NT2/D1 (cell line): ENCODE data around the gene DPP6.

Experiments used
- DNase-seq: peaks from one replicate; pipeline ENCODE4 v3.0.0-alpha.2; 2011; ENCODE audit warnings: low read depth, low spot score
- H3K27me3 ChIP-seq: 2 replicates; pipeline ENCODE4 v1.6.0; 2011; ENCODE audit warnings: mild to moderate bottlenecking; ENCODE audit not compliant: insufficient read length, insufficient read depth
- H3K36me3 ChIP-seq: 2 replicates; pipeline ENCODE4 v1.6.1; 2011; ENCODE audit warnings: mild to moderate bottlenecking, low read length, mixed read lengths; ENCODE audit not compliant: insufficient read depth, insufficient read length
- H3K4me1 ChIP-seq: 2 replicates; pipeline ENCODE4 v1.5.1; 2011; ENCODE audit not compliant: insufficient read depth, insufficient read length
- H3K4me3 ChIP-seq: 2 replicates; pipeline ENCODE4 v1.5.1; 2011; ENCODE audit warnings: low read depth; ENCODE audit not compliant: insufficient read length
- H3K9ac ChIP-seq: 2 replicates; pipeline ENCODE4 v1.6.0; 2011; ENCODE audit warnings: low read depth; ENCODE audit not compliant: insufficient read length
- H3K9me3 ChIP-seq: 2 replicates; pipeline ENCODE4 v1.5.1; 2011; ENCODE audit warnings: mild to moderate bottlenecking, low read length; ENCODE audit not compliant: insufficient read depth
- SUZ12 ChIP-seq: IDR thresholded peaks from 2 replicates; pipeline ENCODE4 v1.6.1; 2011; ENCODE audit not compliant: insufficient read length, insufficient read depth; ENCODE audit errors: extremely low read depth
- YY1 ChIP-seq: IDR thresholded peaks from 2 replicates; pipeline ENCODE4 v1.6.1; 2011; ENCODE audit not compliant: insufficient read length, insufficient read depth
- ZNF274 ChIP-seq: IDR thresholded peaks from 2 replicates; pipeline ENCODE4 v1.6.1; 2011; ENCODE audit warnings: mild to moderate bottlenecking, low read depth, low read length

Gene DPP6

DNA sequence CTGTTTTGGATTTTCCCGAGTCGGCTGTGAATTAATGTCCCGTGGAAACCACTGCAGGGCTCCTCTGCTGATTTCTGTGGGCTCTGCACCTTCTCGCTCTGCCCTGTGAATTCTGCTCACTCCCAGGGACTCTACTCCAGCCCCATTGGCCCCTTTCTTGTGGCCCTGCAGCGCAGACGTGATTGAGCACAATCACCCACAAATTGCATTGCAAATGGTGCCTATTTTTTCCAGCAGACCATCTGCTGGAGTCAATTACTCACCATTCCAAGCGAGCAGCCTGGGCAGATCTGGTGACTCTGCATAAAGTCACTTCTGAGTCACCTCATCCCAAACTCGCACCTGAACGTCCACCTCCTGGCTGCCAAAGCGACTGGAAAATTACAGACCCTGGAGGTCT lies 714.9 kb downstream of the DPP6 start:
- no peaks in the 10 kb centered on the region for H3K27me3 ChIP-seq
- no peak for TF ChIP-seq YY1
- TF ChIP-seq SUZ12 = no peak
- no peak for TF ChIP-seq ZNF274
- no peaks in the 10 kb centered on the region for H3K36me3 ChIP-seq
- peaks cover 3% of the 10 kb centered on the region for H3K4me1 ChIP-seq
- no peak for DNase-seq
- no peak overlapping the region for H3K9ac ChIP-seq
- H3K4me3 ChIP-seq = no peak overlapping the region
- no peaks in the 10 kb centered on the region for H3K9me3 ChIP-seq

DNA sequence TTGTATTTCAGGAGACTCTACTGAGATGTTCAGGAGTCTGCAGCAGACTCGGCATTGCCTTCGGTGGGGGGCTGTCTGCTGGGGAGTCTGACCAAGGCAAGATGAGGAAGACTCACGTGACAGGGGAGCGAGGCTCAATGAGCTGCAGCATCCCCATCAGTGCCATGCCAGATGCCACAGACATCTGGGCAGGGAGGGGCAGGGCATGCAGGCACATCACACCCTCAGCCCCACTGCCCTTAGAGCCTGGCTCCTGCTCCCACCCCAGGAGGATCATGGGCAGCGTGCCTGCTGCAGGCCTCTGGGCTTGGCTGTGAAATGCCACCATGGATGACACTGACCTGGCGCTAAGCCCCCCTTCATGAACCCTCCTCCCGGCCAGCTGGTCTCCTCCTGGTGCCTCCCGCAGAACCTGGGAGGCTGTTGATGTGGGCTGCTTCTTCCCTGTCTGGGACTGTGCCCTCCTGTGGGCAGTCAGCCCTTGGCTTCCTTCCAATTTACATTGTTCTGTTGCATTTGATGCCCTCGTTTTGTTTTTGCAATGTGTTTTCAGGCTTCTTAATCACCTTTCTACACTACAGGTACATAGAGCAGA lies 715.7 kb downstream of the DPP6 start:
- no peak for DNase-seq
- Histone ChIP-seq H3K27me3 (no peaks in the 10 kb centered on the region), H3K9me3 (no peaks in the 10 kb centered on the region), H3K9ac (no peak overlapping the region), H3K36me3 (no peaks in the 10 kb centered on the region), H3K4me3 (no peak overlapping the region), H3K4me1 (peaks cover 3% of the 10 kb centered on the region)
- TF ChIP-seq YY1 (no peak), ZNF274 (no peak), SUZ12 (no peak)

DNA sequence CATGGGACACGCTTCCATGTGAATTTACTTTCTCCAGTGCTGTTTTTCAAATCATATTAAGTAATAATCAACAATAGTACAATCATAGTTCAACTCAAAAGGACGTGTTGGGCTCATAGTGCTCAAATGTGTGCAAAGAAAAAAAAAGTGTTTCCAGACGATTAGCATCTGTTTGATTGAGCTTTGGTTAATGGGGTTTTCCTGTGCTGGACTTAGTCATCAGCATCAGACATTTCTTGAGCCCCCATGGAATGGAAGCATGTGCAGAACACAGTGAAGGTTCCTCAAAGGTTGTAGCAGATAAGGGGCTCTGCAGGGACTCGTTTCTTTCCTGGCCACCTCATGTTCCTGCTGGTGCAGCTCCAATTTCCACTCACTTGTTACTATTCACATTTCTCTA lies 716.8 kb downstream of the DPP6 start:
- no peak overlapping the region for H3K9ac ChIP-seq
- H3K36me3 ChIP-seq = no peaks in the 10 kb centered on the region
- no peaks in the 10 kb centered on the region for H3K9me3 ChIP-seq
- H3K4me3 ChIP-seq = no peak overlapping the region
- no peaks in the 10 kb centered on the region for H3K27me3 ChIP-seq
- DNase-seq = no peak
- TF ChIP-seq YY1 (no peak), SUZ12 (no peak), ZNF274 (no peak)
- H3K4me1 ChIP-seq = peaks cover 3% of the 10 kb centered on the region

DNA sequence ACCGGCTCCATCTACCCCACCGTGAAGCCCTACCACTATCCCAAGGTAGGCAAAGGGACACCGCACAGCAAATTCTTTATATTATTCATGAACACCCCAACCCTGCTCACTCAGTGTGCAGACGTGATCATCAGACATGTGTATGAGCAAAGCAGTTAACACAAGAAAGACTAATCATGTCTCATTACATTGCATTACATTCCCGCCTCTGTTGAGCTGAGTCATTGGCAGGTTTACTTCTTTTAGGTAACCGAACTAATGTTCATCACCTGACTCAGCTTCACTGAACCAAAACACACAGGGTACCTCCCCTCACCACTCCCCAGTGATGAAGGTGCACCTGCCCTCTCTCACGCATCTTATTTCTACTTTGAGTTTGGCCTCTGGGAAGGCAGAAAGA lies 717.3 kb downstream of the DPP6 start:
- H3K4me1 ChIP-seq = peaks cover 3% of the 10 kb centered on the region
- H3K9ac ChIP-seq = no peak overlapping the region
- TF ChIP-seq ZNF274 (no peak), YY1 (no peak), SUZ12 (no peak)
- no peak for DNase-seq
- no peaks in the 10 kb centered on the region for H3K9me3 ChIP-seq
- no peaks in the 10 kb centered on the region for H3K27me3 ChIP-seq
- no peak overlapping the region for H3K4me3 ChIP-seq
- H3K36me3 ChIP-seq = no peaks in the 10 kb centered on the region

GRCh38 chr7:154770361-154770760 lies 718.2 kb downstream of the DPP6 start:
- Histone ChIP-seq H3K9me3 (no peaks in the 10 kb centered on the region), H3K4me1 (peaks cover 3% of the 10 kb centered on the region), H3K4me3 (no peak overlapping the region), H3K36me3 (no peaks in the 10 kb centered on the region), H3K9ac (no peak overlapping the region), H3K27me3 (no peaks in the 10 kb centered on the region)
- no peak for DNase-seq
- TF ChIP-seq SUZ12 (no peak), YY1 (no peak), ZNF274 (no peak)

- Histone ChIP-seq H3K4me1 (peaks cover 3% of the 10 kb centered on the region), H3K9ac (no peak overlapping the region), H3K4me3 (no peak overlapping the region), H3K36me3 (no peaks in the 10 kb centered on the region), H3K9me3 (no peaks in the 10 kb centered on the region), H3K27me3 (no peaks in the 10 kb centered on the region)
- DNase-seq = no peak
- TF ChIP-seq SUZ12 (no peak), YY1 (no peak), ZNF274 (no peak)
Measured at GRCh38 chr7:154770962-154771361, 718.8 kb downstream of the DPP6 start.

DNA sequence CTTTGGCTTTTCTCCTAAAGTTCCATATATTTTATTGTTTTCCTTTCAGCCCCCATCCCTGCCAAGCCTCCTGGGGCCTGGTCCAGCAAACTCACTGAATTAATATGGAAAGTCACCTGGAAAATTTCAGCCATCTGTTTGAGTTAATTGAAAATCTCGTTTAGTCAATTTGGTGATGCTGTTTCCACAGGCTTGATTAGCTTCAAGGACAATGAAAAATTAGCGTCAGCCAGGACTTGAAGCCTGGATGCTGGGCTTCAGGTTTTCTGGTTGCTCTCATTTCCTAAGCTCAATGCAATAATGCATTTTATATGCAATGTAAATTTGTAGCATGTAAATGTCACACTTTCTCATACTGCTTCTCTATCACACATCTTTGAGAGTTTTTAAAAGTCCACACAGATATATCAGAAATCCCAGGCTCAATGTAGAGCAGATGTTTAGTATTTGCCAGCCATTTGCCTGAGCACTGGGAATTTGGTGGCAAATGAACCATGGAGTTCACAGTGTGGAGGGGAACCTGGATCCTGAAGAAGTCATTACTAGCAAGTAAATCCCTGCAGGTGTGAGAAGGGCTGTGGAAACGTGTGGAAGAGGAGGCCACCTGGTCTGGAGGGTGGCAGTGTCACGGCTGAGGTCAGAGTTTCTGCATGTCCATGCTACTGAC lies 722.2 kb downstream of the DPP6 start:
- Histone ChIP-seq H3K4me3 (no peak overlapping the region), H3K9ac (no peak overlapping the region), H3K27me3 (no peaks in the 10 kb centered on the region), H3K9me3 (no peaks in the 10 kb centered on the region), H3K4me1 (no peaks in the 10 kb centered on the region), H3K36me3 (no peaks in the 10 kb centered on the region)
- no peak for DNase-seq
- no peak for TF ChIP-seq ZNF274
- TF ChIP-seq YY1 = no peak
- TF ChIP-seq SUZ12 = no peak

DNA sequence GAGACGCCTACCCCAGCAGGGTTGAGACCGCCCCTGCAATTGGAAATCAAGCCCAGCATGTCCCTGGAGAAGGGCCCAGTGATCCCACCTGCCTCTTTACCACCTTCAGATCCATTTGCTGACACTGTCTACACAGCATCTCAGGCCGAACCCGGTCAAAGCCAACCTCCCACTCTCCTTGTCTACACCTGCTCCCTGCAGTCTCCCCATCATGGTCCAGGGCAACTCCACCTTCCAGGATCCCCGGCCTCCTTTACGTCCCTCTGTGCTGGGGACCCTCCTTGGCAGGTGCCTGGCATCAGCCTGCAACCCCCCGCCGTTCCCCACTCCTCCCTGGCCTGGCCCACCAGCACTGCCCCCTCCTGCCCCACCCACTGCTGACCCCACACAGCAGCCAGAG lies 723.5 kb downstream of the DPP6 start:
- no peak overlapping the region for H3K9ac ChIP-seq
- no peak overlapping the region for H3K4me3 ChIP-seq
- no peaks in the 10 kb centered on the region for H3K27me3 ChIP-seq
- TF ChIP-seq YY1 = no peak
- TF ChIP-seq ZNF274 = no peak
- no peak for TF ChIP-seq SUZ12
- H3K9me3 ChIP-seq = no peaks in the 10 kb centered on the region
- H3K4me1 ChIP-seq = no peaks in the 10 kb centered on the region
- no peaks in the 10 kb centered on the region for H3K36me3 ChIP-seq
- DNase-seq = no peak
